Lower leg skin (tissue), 4 donors: ENCODE results near the gene TFF1. TPM values are rescaled to one million over a fixed set of nuclear protein-coding genes. Genes with fewer than 3 reads are reported as not detected.

ENCODE experiments used
- DNase-seq, 2 donors: peaks; one replicate each; pipeline ENCODE4 v3.0.0-alpha.2; 2019; ENCODE audit warnings: low spot score in 2 of 2
- H3K4me3 ChIP-seq: fragments of 200-600 bp; sonication (generic); 2 replicates; pipeline ENCODE4 v1.5.1; 2017; ENCODE audit warnings: mild to moderate bottlenecking, low read depth; ENCODE audit not compliant: poor library complexity, severe bottlenecking
- CTCF ChIP-seq, 3 donors: fragments of 450-650 bp; IDR thresholded peaks; one replicate each; pipeline ENCODE4 v1.5.1; 2016; ENCODE audit warnings: antibody characterized with exemption in 3 of 3, mild to moderate bottlenecking in 3 of 3, moderate library complexity in 2 of 3
- POLR2A ChIP-seq, 2 donors: fragments of 450-650 bp; IDR thresholded peaks; one replicate each; pipeline ENCODE4 v1.6.1; 2016 to 2017; ENCODE audit warnings: antibody characterized with exemption in 2 of 2, mild to moderate bottlenecking in 1 of 2, moderate library complexity in 1 of 2
- WGBS, 2 donors: methylation state at CpG; one replicate each; pipeline ENCODE4 v1.1.5; 2018; 5-methylcytosine and 5-hydroxymethylcytosine counted together
- intact Hi-C: fragments of 100-400 bp; cut with DNase I; formaldehyde crosslinking; loops from one replicate; pipeline ENCODE4 v1.15.0; 2023; ENCODE audit warnings: low total_unique reads
- total RNA-seq, 4 donors: library from RNA; depleted of rRNA; stranded (reverse); fragments of >200 nt; gene quantifications; one replicate each; pipeline ENCODE4 v1.1.0, GENCODE V29; 2016

The TFF1 gene
- not detected for total RNA-seq

GRCh38 chr21:42366292-42367010 lies at the start of gene TFF1:
Gene TFF1, minus strand, starts transcription at chr21:42366535. Its CDS starts 40 bp downstream, at chr21:42366495.
- no peak within 1 kb of the TSS for H3K4me3 ChIP-seq
- intact Hi-C loops, result no loop called here
- WGBS, 2 donors, result 79 to 81% methylated on average over 19 of the region's 19 CpGs
- TF ChIP-seq CTCF (IDR thresholded peaks at IDR 0.05) (no peak), POLR2A (IDR thresholded peaks at IDR 0.05) (no peak)
- no peak for DNase-seq

- intact Hi-C loops, result no loop called here
- no peak for DNase-seq
- no peak overlapping the region for H3K4me3 ChIP-seq
- 53 to 70% methylated on average over 27 of the region's 27 CpGs for WGBS, 2 donors
- TF ChIP-seq CTCF (IDR thresholded peaks at IDR 0.05) (no peak), POLR2A (IDR thresholded peaks at IDR 0.05) (no peak)
Observed at GRCh38 chr21:42414928-42415769, 48.8 kb upstream of the TFF1 start.

GRCh38 chr21:42414553-42414927 lies 48.2 kb upstream of the TFF1 start:
- WGBS, 2 donors, result 90 to 92% methylated on average over 8 of the region's 8 CpGs
- peak in 1 of 2 donors; percentile 48 for DNase-seq
- TF ChIP-seq POLR2A (IDR thresholded peaks at IDR 0.05), result no peak
- no peak for TF ChIP-seq CTCF (IDR thresholded peaks at IDR 0.05)
- no peak overlapping the region for H3K4me3 ChIP-seq
- intact Hi-C loops, result no loop called here

- no peak for TF ChIP-seq CTCF (IDR thresholded peaks at IDR 0.05)
- no peak for TF ChIP-seq POLR2A (IDR thresholded peaks at IDR 0.05)
- intact Hi-C loops, result no loop called here
- H3K4me3 ChIP-seq, result no peak overlapping the region
- 87 to 91% methylated on average over 8 of the region's 8 CpGs for WGBS, 2 donors
- DNase-seq, result peak in 1 of 2 donors; percentile 72
Observed at GRCh38 chr21:42414066-42414465, 47.7 kb upstream of the TFF1 start.

- TF ChIP-seq CTCF (IDR thresholded peaks at IDR 0.05), result no peak
- no peak for TF ChIP-seq POLR2A (IDR thresholded peaks at IDR 0.05)
Observed at GRCh38 chr21:42413500-42413899, 47.2 kb upstream of the TFF1 start.

More at GRCh38 chr21:42413500-42413899, 47.2 kb upstream of the TFF1 start:
- WGBS, 2 donors, result 71 to 87% methylated on average over 4 of the region's 4 CpGs
- no peak overlapping the region for H3K4me3 ChIP-seq
- DNase-seq, result peak in 1 of 2 donors; percentile 75
- intact Hi-C loops, result no loop called here
